SK-N-SH (cell line): ENCODE data around the gene SCARF2. TPM values are rescaled to one million over a fixed set of nuclear protein-coding genes. Genes with fewer than 3 reads are reported as not detected.

Source experiments
- CTCF ChIA-PET: fragments of 300-600, 350-600 bp; formaldehyde crosslinking; extraction: SDS; loops from one replicate; lab custom pipeline; 2021; lab: Yijun Ruan, JAX
- POLR2A ChIA-PET: fragments of 350-600 bp; sonication (Branson Sonifier 250); formaldehyde crosslinking; extraction: SDS; loops from one replicate; lab custom pipeline; 2020; ENCODE audit warnings: antibody characterized with exemption, inconsistent platforms; lab: Yijun Ruan, JAX
- DNase-seq: peaks from one replicate; pipeline ENCODE4 v3.0.0; 2012
- H2AFZ ChIP-seq: fragments of 200-600 bp; sonication (generic); 2 replicates; pipeline ENCODE4 v1.8.1; 2016; ENCODE audit warnings: antibody characterized with exemption, mild to moderate bottlenecking, low read depth
- H3F3A ChIP-seq: fragments of 200-600 bp; sonication (generic); replicated peaks from 2 replicates; pipeline ENCODE3; 2016; ENCODE audit warnings: antibody characterized with exemption, mild to moderate bottlenecking; ENCODE audit not compliant: insufficient read depth
- H3K27ac ChIP-seq, 2 experiments: fragments of 200-500 bp in 1 of 2; fragments of 200-600 bp in 1 of 2; sonication (Bioruptor generic) in 1 of 2; sonication (generic), shearing (Covaris generic) in 1 of 2; 2 replicates each; pipeline versions ENCODE4 v1.5.1 to v1.6.1; 2014 to 2016; ENCODE audit warnings: low read depth in 2 of 2, inconsistent platforms in 1 of 2, low read length in 1 of 2, mild to moderate bottlenecking in 1 of 2, mixed read lengths in 1 of 2
- H3K27me3 ChIP-seq: fragments of 200-600 bp; sonication (generic), shearing (Covaris generic); 2 replicates; pipeline ENCODE4 v1.6.1; 2016; ENCODE audit warnings: mixed run types; ENCODE audit not compliant: insufficient read depth
- H3K36me3 ChIP-seq, 2 experiments: fragments of 200-500 bp in 1 of 2; fragments of 200-600 bp in 1 of 2; sonication (Bioruptor generic) in 1 of 2; sonication (generic) in 1 of 2; replicated peaks in 1 of 2; 2 replicates each; pipeline versions ENCODE3 to v1.5.1; 2014 to 2016; ENCODE audit warnings: low read length in 1 of 2, mild to moderate bottlenecking in 1 of 2; ENCODE audit not compliant: insufficient read depth in 2 of 2, control insufficient read depth in 1 of 2
- H3K4me1 ChIP-seq, 2 experiments: fragments of 200-500 bp in 1 of 2; fragments of 200-600 bp in 1 of 2; sonication (Bioruptor generic) in 1 of 2; sonication (generic), shearing (Covaris generic) in 1 of 2; 2 replicates each; pipeline versions ENCODE4 v1.5.1 to v1.6.1; 2014 to 2016; ENCODE audit warnings: low read depth in 1 of 2, low read length in 1 of 2, mixed run types in 1 of 2; ENCODE audit not compliant: insufficient read depth in 2 of 2, control insufficient read depth in 1 of 2
- H3K4me2 ChIP-seq: fragments of 200-600 bp; sonication (generic), shearing (Covaris generic); 2 replicates; pipeline ENCODE4 v1.6.1; 2017; ENCODE audit warnings: mixed run types
- H3K4me3 ChIP-seq, 2 experiments: fragments of 200-500 bp in 1 of 2; fragments of 200-600 bp in 1 of 2; sonication (Bioruptor generic) in 1 of 2; sonication (generic), shearing (Covaris generic) in 1 of 2; 2 replicates each; pipeline versions ENCODE4 v1.5.1 to v1.8.1; 2014 to 2016; ENCODE audit warnings: low read depth in 2 of 2, inconsistent platforms in 1 of 2, low read length in 1 of 2, mild to moderate bottlenecking in 1 of 2, mixed read lengths in 1 of 2, moderate library complexity in 1 of 2
- H3K79me2 ChIP-seq: fragments of 200-600 bp; sonication (generic); 2 replicates; pipeline ENCODE4 v1.8.1; 2017; ENCODE audit warnings: mild to moderate bottlenecking; ENCODE audit not compliant: insufficient read depth
- H3K9ac ChIP-seq: fragments of 200-600 bp; sonication (generic); 2 replicates; pipeline ENCODE4 v1.6.1; 2017; ENCODE audit warnings: mixed run types
- H3K9me2 ChIP-seq: fragments of 200-600 bp; sonication (generic); 2 replicates; pipeline ENCODE4 v1.6.1; 2017; ENCODE audit warnings: mixed run types
- H3K9me3 ChIP-seq: fragments of 200-600 bp; sonication (generic); 2 replicates; pipeline ENCODE4 v1.6.1; 2017; ENCODE audit warnings: mixed run types, mild to moderate bottlenecking, moderate library complexity
- H4K20me1 ChIP-seq: fragments of 200-600 bp; sonication (generic); 2 replicates; pipeline ENCODE4 v1.6.1; 2017; ENCODE audit warnings: mild to moderate bottlenecking, mixed run types; ENCODE audit not compliant: insufficient read depth
- CHD2 ChIP-seq: fragments of 150-350 bp; IDR thresholded peaks from 2 replicates; pipeline ENCODE4 v1.6.1; 2018; ENCODE audit warnings: low read length; ENCODE audit not compliant: partially characterized antibody
- ELF1 ChIP-seq: IDR thresholded peaks from 2 replicates; pipeline ENCODE4 v1.4.0; 2012
- FOSL2 ChIP-seq: IDR thresholded peaks from 2 replicates; pipeline ENCODE4 v1.4.0; 2012; ENCODE audit warnings: low read depth, mild to moderate bottlenecking, moderate library complexity, borderline replicate concordance
- FOXJ3 ChIP-seq: sonication (generic); formaldehyde crosslinking; IDR thresholded peaks from 2 replicates; pipeline ENCODE4 v1.5.1; 2020; ENCODE audit warnings: mild to moderate bottlenecking, missing genetic modification reagents
- FOXM1 ChIP-seq: IDR thresholded peaks from 2 replicates; pipeline ENCODE4 v1.4.0; 2012; ENCODE audit warnings: low read depth, mild to moderate bottlenecking
- GATA2 ChIP-seq: sonication (generic); formaldehyde crosslinking; IDR thresholded peaks from 2 replicates; pipeline ENCODE4 v1.5.0; 2020; ENCODE audit warnings: mild to moderate bottlenecking, missing genetic modification reagents
- JUND ChIP-seq: IDR thresholded peaks from 2 replicates; pipeline ENCODE4 v1.4.0; 2012
- MEF2A ChIP-seq: IDR thresholded peaks from 2 replicates; pipeline ENCODE4 v1.4.0; 2012; ENCODE audit warnings: low read depth, borderline replicate concordance
- NFIC ChIP-seq: IDR thresholded peaks from 2 replicates; pipeline ENCODE4 v1.4.0; 2012; ENCODE audit warnings: borderline replicate concordance
- NRF1 ChIP-seq: IDR thresholded peaks from 2 replicates; pipeline ENCODE4 v1.6.1; 2012; ENCODE audit warnings: low read depth, mild to moderate bottlenecking, low read length
- POLR2AphosphoS5 ChIP-seq: IDR thresholded peaks from 2 replicates; pipeline ENCODE4 v1.6.1; 2012; ENCODE audit warnings: low read depth, low read length
- RAD21 ChIP-seq: IDR thresholded peaks from 2 replicates; pipeline ENCODE4 v1.6.1; 2012; ENCODE audit warnings: mild to moderate bottlenecking, low read length
- RCOR1 ChIP-seq: fragments of 150-350 bp; IDR thresholded peaks from 2 replicates; pipeline ENCODE4 v1.6.1; 2017; ENCODE audit warnings: antibody characterized with exemption, low read length
- RXRA ChIP-seq: IDR thresholded peaks from 2 replicates; pipeline ENCODE4 v1.4.0; 2012; ENCODE audit warnings: low read depth, mild to moderate bottlenecking, borderline replicate concordance
- SIN3A ChIP-seq: IDR thresholded peaks from 2 replicates; pipeline ENCODE4 v1.6.1; 2012; ENCODE audit warnings: low read depth, mild to moderate bottlenecking, low read length, moderate library complexity, borderline replicate concordance
- SMC3 ChIP-seq: IDR thresholded peaks from 2 replicates; pipeline ENCODE4 v1.6.1; 2012; ENCODE audit warnings: low read depth, low read length, improper control_type of control experiment
- TAF1 ChIP-seq: IDR thresholded peaks from 2 replicates; pipeline ENCODE4 v1.6.1; 2012; ENCODE audit warnings: low read depth, mild to moderate bottlenecking, low read length, moderate library complexity, borderline replicate concordance
- TCF12 ChIP-seq: IDR thresholded peaks from 2 replicates; pipeline ENCODE4 v1.4.0; 2012
- TEAD4 ChIP-seq: IDR thresholded peaks from 2 replicates; pipeline ENCODE4 v1.4.0; 2012; ENCODE audit warnings: mild to moderate bottlenecking, borderline replicate concordance; ENCODE audit not compliant: insufficient read depth
- YY1 ChIP-seq: IDR thresholded peaks from 2 replicates; pipeline ENCODE4 v1.4.0; 2012; ENCODE audit warnings: low read depth, mild to moderate bottlenecking
- WGBS: methylation state at CpG from one replicate; pipeline ENCODE4 v1.1.6; 2017; ENCODE audit warnings: low lambda C conversion rate; 5-methylcytosine and 5-hydroxymethylcytosine counted together
- polyA plus RNA-seq, 3 experiments: library from polyadenylated mRNA; depleted of rRNA; stranded (reverse); fragments of >200 nt; gene quantifications; 2 replicates each; pipeline ENCODE4 v1.2.3, GENCODE V29; 2012
- TF ChIP-seq, protein P1 (sequence below): IDR thresholded peaks from 2 replicates; pipeline ENCODE4 v1.4.0; 2012; ENCODE audit warnings: low read depth, borderline replicate concordance
- TF ChIP-seq, protein P2 (sequence below): IDR thresholded peaks from 2 replicates; pipeline ENCODE4 v1.4.0; 2012; ENCODE audit warnings: low read depth, borderline replicate concordance
- TF ChIP-seq, protein P3 (sequence below): IDR thresholded peaks from 2 replicates; pipeline ENCODE4 v1.4.0; 2012; ENCODE audit warnings: low read depth
- TF ChIP-seq, protein P4 (sequence below): IDR thresholded peaks from 2 replicates; pipeline ENCODE4; 2012
- TF ChIP-seq, protein P5 (sequence below): fragments of 150-350 bp; IDR thresholded peaks from 2 replicates; pipeline ENCODE4 v1.6.1; 2016; ENCODE audit warnings: mild to moderate bottlenecking, low read depth, low read length

Gene SCARF2
- polyA plus RNA-seq, 1 of the 3 experiments (the other 2 are of a cell fraction), result 49.0 TPM

DNA sequence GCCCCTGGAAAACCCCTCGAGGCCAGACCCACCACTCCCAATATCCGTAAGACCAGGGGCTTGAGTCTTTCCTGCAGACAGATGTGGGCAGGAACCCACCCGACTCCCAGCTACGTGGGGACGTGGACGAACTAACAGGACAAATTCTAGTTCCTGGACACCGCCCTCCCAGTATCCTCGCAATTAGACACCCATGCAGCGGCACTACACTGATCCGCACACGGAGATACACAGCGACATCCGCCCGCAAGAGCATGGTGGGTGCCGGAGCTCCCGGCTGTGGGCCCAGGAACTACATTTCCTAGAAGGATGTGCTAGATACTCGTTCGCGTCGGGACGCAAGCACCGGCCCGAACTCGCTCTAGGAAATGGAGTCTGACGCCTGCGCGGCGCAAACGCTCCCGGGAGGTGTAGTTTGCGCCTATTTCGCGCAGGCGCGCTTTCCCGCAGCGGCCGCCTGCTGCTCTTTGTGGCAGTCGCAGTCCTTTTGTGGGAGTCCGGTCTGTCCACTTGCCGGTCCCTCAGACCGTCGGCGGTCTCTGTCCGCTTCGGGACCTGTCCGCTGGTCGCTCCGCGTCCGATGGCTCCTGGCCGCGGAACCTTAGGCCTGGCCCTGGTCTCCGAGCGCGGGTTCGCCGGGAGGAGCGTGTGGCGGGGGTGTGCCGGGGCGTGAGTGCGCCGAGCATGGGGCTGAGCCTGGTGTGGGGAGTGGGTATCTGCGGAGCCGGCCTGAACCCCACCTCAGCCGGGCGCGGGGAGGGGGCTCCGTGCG lies 43.7 kb downstream of the SCARF2 start, which contains the start of gene ZNF74:
Gene ZNF74, plus strand, starts transcription at position 447 of the 772 bp plus-strand sequence. CDS start 478 bp downstream, outside the sequence.
- H3K4me3 ChIP-seq, result peak within 1 kb of the TSS; percentile 78 to 82
- H3K27me3 ChIP-seq, result no peaks in the 10 kb centered on the region
- no peaks in the 10 kb centered on the region for H3K36me3 ChIP-seq
- H3K27ac ChIP-seq, result peak within 1 kb of the TSS; percentile 42 to 90; a peak in 3 of 4 replicates
- peak within 1 kb of the TSS; percentile 82 for H3K4me2 ChIP-seq
- no peaks in the 10 kb centered on the region for H3F3A ChIP-seq
- no peaks in the 10 kb centered on the region for H3K9me2 ChIP-seq
- peaks cover 29% of the 10 kb centered on the region for H3K79me2 ChIP-seq
- peak within 1 kb of the TSS; percentile 77 for H3K9ac ChIP-seq
- no peaks in the 10 kb centered on the region for H3K9me3 ChIP-seq
- no peaks in the 10 kb centered on the region; the same call in 1 of the 2 replicates for H4K20me1 ChIP-seq
- WGBS, result 0% methylated on average over 5 of the region's 71 CpGs
- H2AFZ ChIP-seq, result peak within 1 kb of the TSS; percentile 92
- DNase-seq, result peak; percentile 92
- H3K4me1 ChIP-seq, result peaks cover 7 to 18% of the 10 kb centered on the region in 2 experiments; a peak in 3 of 4 replicates
- ChIA-PET POLR2A (interaction anchor here (0.6 to 2.0 kb wide), 3 partner anchors 11 to 237 kb away, joined by 3 to 10 read pairs (median 3); partner anchors contain the start of gene DGCR6L), CTCF (interaction anchor here (0.6 to 1.9 kb wide), 6 partner anchors 9 to 1855 kb away, joined by 3 to 12 read pairs (median 3); no protein-coding TSS in a partner anchor)
- TF ChIP-seq POLR2AphosphoS5 (peak; percentile 80), CHD2 (peak; percentile 83), FOXM1 (no peak), FOXJ3 (CRISPR knock-in tag) (0 out of 2 replicates have a peak, but pooled peaks have one; percentile 38), TAF1 (peak; percentile 67), NFIC (no peak), TCF12 (no peak), JUND (no peak), GATA2 (CRISPR knock-in tag) (no peak), YY1 (0 out of 2 replicates have a peak, but pooled peaks have one; percentile 46), RCOR1 (no peak), SMC3 (no peak), TEAD4 (no peak), SIN3A (no peak), FOSL2 (no peak), MEF2A (no peak), ELF1 (peak; percentile 66), RAD21 (no peak), NRF1 (peak; percentile 93), RXRA (no peak)
- TF ChIP-seq, protein P1, sequence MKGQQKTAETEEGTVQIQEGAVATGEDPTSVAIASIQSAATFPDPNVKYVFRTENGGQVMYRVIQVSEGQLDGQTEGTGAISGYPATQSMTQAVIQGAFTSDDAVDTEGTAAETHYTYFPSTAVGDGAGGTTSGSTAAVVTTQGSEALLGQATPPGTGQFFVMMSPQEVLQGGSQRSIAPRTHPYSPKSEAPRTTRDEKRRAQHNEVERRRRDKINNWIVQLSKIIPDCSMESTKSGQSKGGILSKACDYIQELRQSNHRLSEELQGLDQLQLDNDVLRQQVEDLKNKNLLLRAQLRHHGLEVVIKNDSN, result no peak
- TF ChIP-seq, protein P2, sequence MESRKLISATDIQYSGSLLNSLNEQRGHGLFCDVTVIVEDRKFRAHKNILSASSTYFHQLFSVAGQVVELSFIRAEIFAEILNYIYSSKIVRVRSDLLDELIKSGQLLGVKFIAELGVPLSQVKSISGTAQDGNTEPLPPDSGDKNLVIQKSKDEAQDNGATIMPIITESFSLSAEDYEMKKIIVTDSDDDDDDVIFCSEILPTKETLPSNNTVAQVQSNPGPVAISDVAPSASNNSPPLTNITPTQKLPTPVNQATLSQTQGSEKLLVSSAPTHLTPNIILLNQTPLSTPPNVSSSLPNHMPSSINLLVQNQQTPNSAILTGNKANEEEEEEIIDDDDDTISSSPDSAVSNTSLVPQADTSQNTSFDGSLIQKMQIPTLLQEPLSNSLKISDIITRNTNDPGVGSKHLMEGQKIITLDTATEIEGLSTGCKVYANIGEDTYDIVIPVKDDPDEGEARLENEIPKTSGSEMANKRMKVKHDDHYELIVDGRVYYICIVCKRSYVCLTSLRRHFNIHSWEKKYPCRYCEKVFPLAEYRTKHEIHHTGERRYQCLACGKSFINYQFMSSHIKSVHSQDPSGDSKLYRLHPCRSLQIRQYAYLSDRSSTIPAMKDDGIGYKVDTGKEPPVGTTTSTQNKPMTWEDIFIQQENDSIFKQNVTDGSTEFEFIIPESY, result no peak
- TF ChIP-seq, protein P3, sequence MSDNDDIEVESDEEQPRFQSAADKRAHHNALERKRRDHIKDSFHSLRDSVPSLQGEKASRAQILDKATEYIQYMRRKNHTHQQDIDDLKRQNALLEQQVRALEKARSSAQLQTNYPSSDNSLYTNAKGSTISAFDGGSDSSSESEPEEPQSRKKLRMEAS, result peak; percentile 63
- TF ChIP-seq, protein P4, sequence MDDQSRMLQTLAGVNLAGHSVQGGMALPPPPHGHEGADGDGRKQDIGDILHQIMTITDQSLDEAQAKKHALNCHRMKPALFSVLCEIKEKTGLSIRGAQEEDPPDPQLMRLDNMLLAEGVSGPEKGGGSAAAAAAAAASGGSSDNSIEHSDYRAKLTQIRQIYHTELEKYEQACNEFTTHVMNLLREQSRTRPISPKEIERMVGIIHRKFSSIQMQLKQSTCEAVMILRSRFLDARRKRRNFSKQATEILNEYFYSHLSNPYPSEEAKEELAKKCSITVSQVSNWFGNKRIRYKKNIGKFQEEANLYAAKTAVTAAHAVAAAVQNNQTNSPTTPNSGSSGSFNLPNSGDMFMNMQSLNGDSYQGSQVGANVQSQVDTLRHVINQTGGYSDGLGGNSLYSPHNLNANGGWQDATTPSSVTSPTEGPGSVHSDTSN, result no peak
- TF ChIP-seq, protein P5, sequence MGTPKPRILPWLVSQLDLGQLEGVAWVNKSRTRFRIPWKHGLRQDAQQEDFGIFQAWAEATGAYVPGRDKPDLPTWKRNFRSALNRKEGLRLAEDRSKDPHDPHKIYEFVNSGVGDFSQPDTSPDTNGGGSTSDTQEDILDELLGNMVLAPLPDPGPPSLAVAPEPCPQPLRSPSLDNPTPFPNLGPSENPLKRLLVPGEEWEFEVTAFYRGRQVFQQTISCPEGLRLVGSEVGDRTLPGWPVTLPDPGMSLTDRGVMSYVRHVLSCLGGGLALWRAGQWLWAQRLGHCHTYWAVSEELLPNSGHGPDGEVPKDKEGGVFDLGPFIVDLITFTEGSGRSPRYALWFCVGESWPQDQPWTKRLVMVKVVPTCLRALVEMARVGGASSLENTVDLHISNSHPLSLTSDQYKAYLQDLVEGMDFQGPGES, result no peak
